Measurements from ENCODE around the gene SLC24A3. TPM values are rescaled to one million over a fixed set of nuclear protein-coding genes. Genes with fewer than 3 reads are reported as not detected.

SLC24A3 gene
- total and polyA plus RNA-seq, 2 experiments from 2014 or later, result 0.81 to 2.5 TPM

GRCh38 chr20:19710336-19711120 is 498.1 kb downstream of the SLC24A3 start:
- H3K27ac Mint-ChIP-seq, result no peak overlapping the region

More at GRCh38 chr20:19710336-19711120, 498.1 kb downstream of the SLC24A3 start:
- DNase-seq (ENCODE audit: low spot score) (no peak), ATAC-seq (no peak)
- Histone ChIP-seq H3K4me2 (no peak overlapping the region), H3K4me3 (no peak overlapping the region), H3K79me2 (replicated peaks; ENCODE audit: insufficient read depth) (no peaks in the 10 kb centered on the region), H3K36me3 (ENCODE audit: insufficient read depth) (no peaks in the 10 kb centered on the region), H2AFZ (no peak overlapping the region), H3K27ac (ENCODE audit: low read depth) (no peak overlapping the region), H3K9me2 (ENCODE audit: insufficient read depth) (0 out of 2 replicates have a peak, but pooled peaks cover 4% of the 10 kb centered on the region), H4K20me1 (replicated peaks; ENCODE audit: insufficient read depth) (no peaks in the 10 kb centered on the region), H3K27me3 (ENCODE audit: insufficient read depth) (no peaks in the 10 kb centered on the region), H3F3A (replicated peaks; ENCODE audit: low read depth) (no peaks in the 10 kb centered on the region), H3K4me1 (ENCODE audit: insufficient read depth) (no peaks in the 10 kb centered on the region)
- Mint-ChIP-seq H3K4me3 (no peak overlapping the region), H3K27me3 (ENCODE audit: insufficient read depth, low read depth, poor library complexity) (peaks cover 4% of the 10 kb centered on the region), H3K36me3 (ENCODE audit: low read depth) (no peaks in the 10 kb centered on the region), H3K9me3 (peaks cover 1% of the 10 kb centered on the region; the same call in 2 of the 3 replicates), H3K4me1 (no peaks in the 10 kb centered on the region)
- TF ChIP-seq JUNB (IDR thresholded peaks at IDR 0.05; ENCODE audit: unreplicated experiment), result no peak
- no peak for TF ChIP-seq POLR2AphosphoS5 (IDR thresholded peaks at IDR 0.05; ENCODE audit: low read depth)
- no peak for TF ChIP-seq ZNF462 (CRISPR knock-in tag; IDR thresholded peaks at IDR 0.05)
- no peak for TF ChIP-seq ZNF331 (CRISPR knock-in tag; IDR thresholded peaks at IDR 0.05; ENCODE audit: low read depth)
